ENCODE data around the gene TMEM167B.

The TMEM167B gene

DNA sequence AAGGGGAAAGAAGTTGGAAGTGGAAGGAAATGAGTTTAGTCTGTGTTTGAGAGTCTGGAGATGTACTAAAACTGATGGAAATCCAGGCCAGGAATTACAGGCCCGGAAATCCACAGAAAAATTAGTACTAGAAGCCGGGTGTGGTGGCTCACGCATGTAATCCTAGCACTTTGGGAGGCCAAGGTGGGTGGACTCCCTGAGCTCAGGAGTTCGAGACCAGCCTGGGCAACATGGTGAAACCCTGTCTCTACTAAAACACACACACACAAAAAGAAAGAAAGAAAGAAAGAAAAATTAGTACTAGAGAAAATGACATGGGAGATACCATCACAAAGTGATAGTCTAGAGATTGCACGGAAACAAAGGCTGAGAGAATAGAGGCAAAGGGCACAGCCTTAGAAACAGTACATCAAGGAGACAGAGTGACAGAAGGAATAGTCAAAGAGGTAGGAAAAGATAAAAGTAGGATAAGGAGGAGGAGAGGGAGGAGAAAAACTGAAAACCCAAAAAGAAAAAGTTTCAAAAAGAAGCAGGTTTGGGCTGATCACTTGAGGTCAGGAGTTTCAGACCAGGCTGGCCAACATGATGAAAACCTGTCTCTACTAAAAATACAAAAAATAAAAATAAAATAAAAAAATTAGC, 10.0 kb upstream of the TMEM167B start:
- DNase-seq = no peak

DNA sequence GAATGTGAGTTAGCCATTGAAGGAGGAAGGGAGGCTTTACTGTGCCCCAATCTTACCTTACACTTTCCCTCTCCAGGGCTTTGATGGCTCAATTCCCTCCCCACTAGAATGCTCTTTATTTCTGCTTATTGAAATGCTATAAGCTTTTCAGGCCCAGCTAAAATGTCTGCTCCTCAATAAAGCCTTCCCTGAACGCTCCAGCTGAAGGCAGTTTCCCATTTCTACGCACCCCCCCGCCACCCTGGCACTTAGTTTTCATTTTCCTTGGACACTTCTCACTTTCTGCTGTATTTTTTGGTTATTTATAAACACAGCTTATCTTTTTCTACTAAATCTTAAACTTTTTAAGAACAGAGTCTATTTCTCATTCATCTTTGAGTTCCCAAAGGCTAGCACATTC, 7.1 kb upstream of the TMEM167B start:
- DNase-seq = no peak

DNA sequence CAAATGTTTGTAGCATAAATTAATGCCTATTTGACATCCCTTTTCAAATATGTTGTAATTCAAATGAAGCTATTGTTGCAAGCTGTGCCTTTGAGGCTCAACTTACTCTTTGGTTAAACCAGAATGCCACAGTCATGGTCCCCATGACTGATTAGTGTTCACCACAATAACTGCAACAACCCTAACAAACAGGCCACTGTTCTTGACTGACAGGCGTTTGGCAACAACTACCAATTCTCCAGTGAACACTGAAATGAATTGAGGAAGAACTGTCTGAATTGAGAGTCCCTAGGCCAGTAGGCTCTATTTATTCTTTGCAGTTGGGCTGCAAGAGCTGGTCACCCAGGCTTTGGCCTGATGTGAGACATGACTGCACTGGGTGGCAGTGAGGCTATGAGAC, 6.6 kb upstream of the TMEM167B start:
- peak in 49 of 58 donors; percentile 6 to 94 (median 52) for DNase-seq

DNA sequence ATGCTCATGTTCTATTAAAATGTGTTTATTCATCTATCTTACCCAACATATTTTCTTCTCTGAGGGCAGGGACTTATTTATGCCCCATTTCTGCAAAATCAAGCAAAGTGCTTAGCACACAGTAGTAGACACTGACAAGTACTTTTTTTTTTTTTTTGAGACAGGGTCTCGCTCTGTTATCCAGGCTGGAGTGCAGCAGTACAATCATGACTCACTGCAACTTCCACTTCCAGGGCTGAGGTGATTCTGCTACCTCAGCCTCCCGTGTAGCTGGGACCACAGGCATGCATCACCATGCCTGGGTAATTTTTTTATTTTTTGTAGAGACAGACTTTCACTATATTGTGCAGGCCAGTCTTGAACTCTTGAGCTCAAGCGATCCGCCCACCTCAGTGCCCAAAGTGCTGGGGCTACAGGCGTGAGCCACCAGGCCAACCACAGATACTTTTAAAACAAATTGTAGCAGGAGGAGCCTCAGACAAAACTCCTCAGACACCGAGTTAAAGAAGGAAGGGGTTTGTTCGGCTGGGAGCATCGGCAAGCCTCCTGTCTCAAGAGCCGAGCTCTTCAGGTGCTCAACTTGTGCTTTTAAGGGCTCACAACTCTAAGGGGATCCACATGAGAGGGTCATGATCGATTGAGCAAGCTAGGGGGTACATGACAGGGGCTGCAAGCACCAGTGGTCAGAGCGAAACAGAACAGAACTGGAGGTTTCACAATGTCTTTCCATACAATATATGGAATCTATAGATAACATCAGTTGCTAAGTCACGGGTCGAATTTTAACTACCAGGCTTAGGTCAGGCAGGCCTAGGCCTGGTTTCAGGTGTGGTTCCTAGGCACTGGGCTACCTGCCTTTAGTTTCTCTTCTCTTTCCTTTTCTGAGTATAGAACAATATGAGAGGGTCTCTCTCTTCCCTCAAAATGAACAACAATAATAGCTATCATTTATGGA, 5.7 kb upstream of the TMEM167B start:
- DNase-seq = no peak

DNA sequence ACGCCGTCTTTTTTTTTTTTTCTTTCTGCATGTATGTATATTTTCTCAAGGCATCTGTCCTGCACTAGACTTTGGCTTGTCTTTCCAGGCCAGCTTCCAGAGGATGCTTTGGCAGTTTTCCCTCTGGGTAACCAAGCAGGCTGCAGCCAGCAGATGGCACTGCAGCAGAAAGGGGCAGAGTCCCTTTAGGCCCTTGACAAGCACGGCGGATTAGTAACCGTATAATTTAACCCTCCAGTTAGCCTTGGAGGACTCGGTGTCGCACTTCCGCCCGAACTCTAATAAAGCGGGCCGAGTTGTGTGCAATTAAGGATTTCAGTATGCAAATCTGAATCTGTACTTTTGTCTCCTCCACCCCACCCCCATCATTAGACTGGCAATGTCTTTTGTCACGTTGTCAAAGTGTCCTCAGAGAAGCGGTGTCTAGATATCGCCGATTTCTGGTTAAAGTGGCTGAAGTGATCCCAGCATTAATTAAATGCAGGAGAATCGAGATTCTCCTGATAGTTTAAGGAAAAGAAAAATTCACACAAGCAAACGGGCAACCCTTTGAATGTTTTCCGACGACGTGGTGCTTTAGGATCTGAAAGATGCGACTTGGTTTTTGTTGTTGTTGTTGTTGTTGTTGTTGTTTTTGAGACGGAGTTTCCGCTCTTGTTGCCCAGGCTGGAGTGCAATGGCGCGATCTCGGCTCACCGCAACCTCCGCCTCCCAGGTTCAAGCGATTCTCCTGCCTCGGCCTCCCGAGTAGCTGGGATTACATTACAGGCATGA, 1.1 kb upstream of the TMEM167B start:
- DNase-seq = peak in 55 of 58 donors; percentile 31 to 93 (median 76)

DNA sequence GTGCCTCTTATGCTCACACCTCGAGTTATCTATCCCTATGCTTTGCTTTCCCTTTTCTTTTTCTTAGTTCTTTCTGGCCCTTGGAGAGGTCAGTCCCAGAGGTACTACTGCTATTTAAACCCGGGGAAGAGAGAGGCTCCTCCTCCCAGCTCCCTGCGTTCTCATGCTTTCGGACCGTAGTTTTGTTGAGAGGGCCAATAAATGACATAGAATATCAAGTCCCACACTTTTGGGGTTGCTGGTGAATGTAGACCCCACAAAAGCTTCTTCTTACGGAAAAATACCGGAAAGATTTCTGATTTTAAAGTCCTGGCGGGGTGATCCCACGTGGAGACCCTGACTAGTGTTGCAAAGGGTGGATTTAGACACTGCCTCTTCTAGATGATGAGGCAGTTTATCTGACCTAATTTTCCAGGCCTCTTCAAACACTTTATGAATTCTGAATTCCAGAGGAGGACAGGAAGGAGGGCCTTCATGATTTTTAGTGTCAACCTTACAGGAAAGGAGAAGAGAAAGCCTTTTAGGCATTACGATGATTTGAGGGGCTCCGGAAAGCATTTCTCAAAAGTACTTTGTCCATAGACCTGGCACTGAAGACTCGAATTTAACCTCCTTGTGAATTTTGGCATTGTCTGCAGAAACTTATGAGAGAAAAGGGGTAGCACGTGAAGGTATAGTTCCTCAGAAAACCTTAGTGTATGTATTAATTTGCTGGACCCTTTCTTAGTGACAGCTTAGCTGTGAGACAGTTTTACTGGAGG, 694 bp downstream of the TMEM167B start:
- DNase-seq = peak in 1 of 58 donors; percentile 67

DNA sequence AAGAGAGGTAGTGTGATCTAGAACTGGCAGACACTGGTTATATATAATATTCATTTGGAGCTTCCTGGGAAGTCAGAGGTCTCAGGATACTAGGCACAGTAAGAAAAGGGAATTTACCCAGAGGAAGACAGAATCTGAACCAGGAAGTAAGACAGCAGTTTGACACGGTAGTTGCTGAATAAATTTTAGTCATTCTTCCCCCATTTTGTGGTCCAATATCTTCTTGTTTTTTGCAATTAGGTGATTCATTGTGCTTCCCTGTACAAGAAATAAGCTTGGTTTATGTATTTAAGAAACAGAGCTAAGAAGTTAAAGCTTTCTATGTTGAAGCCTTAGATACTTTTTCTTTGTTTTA, 1.3 kb downstream of the TMEM167B start:
- DNase-seq = no peak

DNA sequence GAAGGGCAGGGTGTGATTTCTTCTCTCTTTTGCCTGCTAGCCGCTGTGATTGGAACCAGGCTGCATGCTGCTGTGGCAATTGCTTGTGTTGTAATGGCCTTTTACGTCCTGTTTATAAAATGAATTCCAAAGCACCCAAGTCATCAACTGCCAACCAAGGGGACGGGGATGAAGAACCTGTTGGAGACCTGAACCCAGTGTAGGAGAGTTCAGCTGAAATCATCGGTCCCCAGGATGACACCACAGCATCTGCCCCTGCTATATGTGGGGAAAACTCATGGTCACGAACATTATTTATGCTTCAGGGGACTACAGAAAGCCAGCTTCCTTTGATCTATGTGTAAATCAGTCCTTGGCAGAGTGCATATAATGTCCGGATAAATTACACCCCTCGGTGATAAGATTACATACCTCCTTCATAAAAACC, 3.8 kb downstream of the TMEM167B start:
- no peak for DNase-seq

DNA sequence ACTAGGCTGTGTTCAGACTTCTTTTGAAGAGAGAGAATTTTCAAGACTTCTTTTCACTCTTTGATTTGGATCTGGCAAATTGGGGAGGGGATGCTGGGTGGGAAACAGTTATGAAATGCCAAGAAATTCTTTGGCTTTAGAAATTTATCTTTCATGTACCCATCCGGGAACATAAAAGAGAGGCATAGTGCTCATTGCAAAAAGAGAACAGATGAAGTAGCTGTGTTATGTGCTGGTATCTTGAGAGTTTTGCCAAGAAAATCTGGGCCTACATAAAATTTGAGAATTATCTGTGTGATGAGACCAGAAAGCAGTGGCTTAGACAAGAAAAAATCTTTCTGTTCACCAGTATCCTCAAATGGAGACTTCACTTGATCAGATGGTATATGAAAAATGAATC, 4.3 kb downstream of the TMEM167B start:
- peak in 1 of 58 donors; percentile 40 for DNase-seq

DNA sequence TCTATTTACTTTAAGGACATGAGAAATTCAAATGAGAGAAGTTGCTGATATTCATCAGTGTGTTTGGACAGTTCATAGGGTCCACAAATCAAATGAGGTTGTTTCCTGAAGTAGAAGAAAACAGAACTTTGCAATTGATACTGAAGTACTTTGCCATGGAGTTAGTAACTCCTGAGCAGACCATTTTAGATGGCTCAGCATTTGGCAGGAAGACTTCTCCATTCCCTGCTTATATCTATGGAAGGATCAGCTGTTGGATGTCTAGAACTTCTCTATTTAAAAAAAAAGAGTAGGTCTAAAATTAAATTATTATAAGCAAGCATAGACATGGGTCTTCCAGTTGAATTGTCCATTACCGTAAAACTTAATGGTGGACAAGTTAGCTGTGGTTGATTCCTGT, 5.1 kb downstream of the TMEM167B start:
- DNase-seq = no peak

DNA sequence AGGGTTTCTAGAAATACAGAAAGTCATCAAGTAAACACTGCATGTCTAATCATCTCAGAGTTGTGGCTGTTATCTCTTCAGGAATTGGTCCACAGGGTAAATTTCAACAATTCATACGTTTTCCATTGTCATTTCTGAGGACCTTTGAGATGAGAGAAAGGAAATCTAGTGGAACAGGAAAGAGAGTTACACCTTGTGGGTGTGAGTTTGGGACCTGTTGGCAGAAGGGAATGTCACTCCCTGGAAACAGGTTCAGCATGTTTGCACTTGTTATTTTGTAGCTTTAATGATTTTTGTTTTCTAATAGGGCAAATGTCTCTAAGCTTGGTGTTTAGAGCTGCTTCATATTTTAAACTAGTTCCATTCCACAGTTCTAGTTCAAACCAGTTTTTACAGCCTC, 5.6 kb downstream of the TMEM167B start:
- no peak for DNase-seq

DNA sequence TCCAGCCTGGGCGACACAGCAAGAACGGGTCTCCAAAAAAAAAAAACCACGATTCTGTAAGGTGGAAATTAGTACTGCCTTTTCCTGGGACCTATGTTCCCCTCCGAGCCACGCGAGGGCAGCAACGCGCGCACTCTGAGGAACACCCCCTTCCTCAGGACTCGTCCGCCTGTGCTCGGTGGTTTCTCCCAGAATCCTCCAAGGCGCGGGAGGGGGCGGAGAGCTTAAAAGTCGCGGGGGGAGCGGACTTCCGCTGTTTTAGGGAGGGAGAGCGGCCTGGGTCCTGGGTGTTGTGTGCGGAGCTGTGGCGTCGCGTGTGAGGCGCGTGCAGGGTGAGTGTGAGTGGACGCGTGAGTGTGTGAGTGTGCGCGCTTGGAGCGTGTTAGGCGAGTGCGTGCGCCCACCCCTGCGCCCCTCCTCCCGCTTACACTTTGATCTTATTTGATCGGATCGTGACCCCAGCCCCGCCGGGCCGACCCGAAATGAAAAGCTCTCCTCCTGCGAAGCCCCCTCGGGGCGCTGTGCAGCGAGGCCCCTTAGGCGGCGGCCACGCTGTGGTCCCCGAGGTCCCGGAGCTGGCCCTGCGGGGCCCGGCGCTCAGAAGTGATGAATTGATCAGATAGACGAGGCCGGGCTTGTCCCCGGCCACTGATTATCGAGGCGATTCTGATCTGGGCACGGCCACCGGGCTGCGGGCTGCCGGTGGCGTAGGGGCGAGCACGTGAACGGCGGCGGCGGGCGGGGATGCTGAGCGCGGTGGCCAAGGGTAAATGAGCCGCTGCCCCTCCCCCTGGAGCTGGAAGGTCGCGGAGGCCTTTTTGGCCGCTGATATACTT, 9.6 kb downstream of the TMEM167B start:
- peak; percentile 70 to 97 (median 92) for DNase-seq

DNA sequence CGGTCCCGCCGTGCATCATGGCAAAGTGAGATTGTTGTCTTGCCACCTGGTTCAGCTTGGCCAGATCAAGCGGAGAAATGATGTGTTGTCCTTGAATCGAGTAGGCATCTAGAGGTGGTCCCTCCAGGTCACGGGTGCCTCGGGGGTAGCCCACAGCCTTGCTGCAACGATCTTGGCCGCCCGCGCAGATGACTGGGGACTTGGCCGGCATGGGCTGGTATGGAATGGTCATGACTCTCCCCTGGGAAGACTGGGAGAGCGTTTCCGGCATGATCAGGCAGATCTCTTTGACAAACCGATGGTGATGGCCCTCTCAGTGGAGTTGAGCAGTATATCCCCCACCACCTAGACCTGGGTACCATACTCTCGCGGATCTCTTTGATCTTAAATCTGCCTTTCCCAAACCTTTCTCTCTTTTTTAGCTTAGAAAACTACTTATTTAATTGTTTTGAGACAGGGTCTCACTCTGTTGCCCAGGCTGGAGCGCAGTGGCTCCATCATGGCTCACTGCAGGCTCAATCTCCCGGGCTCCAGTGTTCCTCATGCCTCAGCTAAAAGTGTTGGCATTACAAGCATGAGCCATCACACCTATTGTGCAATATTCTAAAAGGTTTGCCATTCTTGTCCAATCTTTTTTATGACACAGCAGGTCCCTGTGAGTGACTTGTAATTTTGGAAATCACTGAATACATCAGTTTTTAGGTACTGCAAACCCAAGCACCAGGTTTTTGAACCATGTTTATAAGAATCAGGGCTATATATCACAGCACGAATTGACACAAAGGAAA, 14.0 kb downstream of the TMEM167B start:
- DNase-seq = no peak

DNA sequence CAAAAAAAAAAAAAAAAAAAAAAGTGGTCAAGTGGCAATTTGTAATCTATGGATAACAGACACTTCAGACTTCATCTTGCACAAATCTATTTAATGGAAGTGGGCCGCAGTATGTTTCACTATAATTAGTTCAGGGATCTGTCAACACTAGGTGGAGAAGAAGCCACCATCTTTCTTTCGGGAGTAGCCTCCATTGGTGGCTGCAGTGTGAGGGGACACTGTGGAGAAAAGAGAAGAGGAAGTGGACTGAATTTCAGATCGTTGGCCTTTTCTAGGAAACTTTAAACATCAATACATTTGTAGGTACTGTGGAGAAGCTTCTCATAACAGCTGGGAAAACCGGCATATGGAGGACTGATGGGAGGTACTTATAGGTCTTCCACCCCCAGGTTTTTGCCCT, 15.3 kb downstream of the TMEM167B start:
- DNase-seq = no peak

DNA sequence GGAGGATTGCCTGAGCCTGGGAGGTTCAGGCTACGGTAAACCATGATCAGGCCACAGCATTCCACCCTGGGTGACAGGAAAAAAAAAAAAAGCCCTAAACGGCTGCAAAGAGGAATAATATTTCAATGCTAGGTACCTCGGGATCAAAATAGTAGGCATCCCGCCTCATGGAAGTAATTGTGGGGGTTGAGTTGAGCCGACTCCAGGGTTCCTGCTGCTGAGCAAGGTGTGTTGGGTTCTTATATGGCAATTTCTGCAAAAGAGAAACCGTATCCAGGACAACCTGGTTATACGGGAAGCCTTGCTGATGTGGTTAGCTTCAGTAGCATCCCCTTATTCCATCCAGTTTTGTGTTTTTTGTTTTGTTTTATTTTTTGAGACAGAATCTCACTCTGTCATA, 17.2 kb downstream of the TMEM167B start:
- DNase-seq = no peak

DNA sequence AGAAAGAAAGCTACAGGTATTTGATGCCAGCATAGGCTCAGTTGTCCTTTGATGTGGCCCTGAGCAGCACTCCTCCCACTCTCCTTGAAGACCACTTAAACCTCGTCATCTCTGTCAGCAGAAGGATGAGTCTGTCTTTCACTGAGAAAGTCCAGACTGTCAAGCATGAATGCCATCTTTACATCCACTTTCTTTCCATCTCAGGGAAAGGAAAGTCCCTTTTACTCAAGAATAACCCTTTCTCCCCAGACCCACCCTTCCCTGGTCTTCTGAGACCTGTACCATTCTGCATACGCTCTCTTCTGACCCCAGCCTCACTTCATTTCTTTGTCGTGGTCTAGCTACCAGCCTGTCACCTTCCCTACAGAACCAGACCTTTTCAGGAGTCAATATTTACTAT, 19.3 kb downstream of the TMEM167B start:
- no peak for DNase-seq

DNA sequence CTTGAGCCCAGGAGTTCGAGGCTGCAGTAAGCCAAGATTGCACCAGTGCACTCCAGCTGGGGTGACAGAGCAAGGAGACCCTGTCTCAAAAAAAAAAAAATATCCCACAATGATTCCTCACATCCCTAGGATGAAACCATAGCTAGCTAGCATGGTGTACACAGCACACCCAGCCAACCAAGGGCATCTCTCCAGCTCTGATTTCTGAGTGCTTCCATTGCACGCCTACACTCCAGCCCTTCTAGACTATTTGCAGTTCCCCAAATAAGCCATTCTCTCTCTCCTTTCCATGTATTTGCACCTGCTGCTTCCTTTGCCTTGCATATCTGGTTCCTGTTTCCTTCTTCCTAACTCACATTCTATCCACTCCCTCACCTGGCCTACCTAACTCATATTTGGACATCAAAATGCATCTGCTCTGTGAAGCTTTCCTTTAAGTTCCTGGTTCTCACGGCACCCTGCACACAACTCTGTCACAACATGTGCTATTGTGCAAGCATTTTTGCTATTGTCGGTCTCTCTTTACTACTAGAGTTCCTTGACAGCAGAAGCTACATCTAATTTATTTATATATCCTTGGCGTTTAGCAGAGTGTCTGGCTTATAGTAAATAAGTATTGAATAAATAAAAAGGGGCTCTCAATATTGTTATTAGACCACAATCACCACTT, 21.0 kb downstream of the TMEM167B start:
- DNase-seq = peak in 19 of 58 donors; percentile 2 to 56 (median 13)

DNA sequence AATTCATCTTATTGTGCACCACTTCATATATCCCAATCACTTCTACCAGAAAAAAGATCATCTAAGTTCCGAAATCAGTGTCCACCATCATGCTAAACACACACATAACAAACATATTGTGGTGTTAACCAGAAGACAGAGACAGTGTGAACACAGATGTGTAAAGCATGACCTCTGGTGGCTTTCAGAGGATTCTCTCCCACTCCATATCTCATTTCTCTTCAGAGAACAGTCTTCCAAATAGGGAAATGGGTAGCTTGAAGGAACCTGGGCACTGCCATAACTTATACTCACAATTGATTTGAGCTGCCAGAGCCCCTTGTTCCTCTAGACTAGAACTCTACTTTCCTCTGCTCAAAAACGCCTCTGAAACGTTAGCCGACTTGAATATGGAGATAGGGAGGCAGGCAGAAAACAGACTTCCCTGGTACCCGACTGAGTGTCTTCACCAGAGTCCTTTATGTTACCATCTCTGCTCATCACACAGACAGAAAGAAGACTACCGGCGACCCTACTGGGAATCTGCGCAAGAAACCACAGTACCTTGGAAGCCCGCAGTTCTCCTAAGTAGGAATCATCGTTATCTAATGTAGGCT, 21.6 kb downstream of the TMEM167B start:
- DNase-seq = peak in 6 of 58 donors; percentile 6 to 61 (median 33)

All from anterior cingulate cortex (tissue), 58 donors.